Right kidney (tissue), 1 donor: ENCODE data around the gene TNNI2.
"Not testable (repeated sequence)": the region's sequence is repeated elsewhere in the genome, so short reads cannot be mapped to it uniquely, and the experiment has no call there.

Source experiments
- DNase-seq: peaks from one replicate; pipeline ENCODE4 v3.0.0-alpha.2; 2016

Gene TNNI2

GRCh38 chr11:1862588-1863351 lies 24.0 kb downstream of the TNNI2 start:
- DNase-seq, result no peak

GRCh38 chr11:1863352-1864216 lies 24.8 kb downstream of the TNNI2 start:
- peak; percentile 71 for DNase-seq

- DNase-seq, result no peak
Measured at GRCh38 chr11:1864231-1864630, 25.4 kb downstream of the TNNI2 start.

GRCh38 chr11:1864831-1865665 lies 26.3 kb downstream of the TNNI2 start:
- no peak for DNase-seq

- no peak for DNase-seq
Measured at GRCh38 chr11:1866226-1866625, 27.4 kb downstream of the TNNI2 start.

GRCh38 chr11:1866776-1867175 lies 28.0 kb downstream of the TNNI2 start:
- DNase-seq, result no peak

- DNase-seq, result no peak
Measured at GRCh38 chr11:1867381-1867780, 28.6 kb downstream of the TNNI2 start.

GRCh38 chr11:1868056-1868635 lies 29.4 kb downstream of the TNNI2 start:
- no peak for DNase-seq

GRCh38 chr11:1868636-1869291 lies 30.0 kb downstream of the TNNI2 start:
- DNase-seq, result no peak

GRCh38 chr11:1869427-1870325 lies 30.9 kb downstream of the TNNI2 start:
- no peak for DNase-seq

- DNase-seq, result no peak
Measured at GRCh38 chr11:1870326-1870696, 31.5 kb downstream of the TNNI2 start.

- peak; percentile 45 for DNase-seq
Measured at GRCh38 chr11:1870721-1871466, 32.1 kb downstream of the TNNI2 start.

- no peak for DNase-seq
Measured at GRCh38 chr11:1871531-1871930, 32.8 kb downstream of the TNNI2 start.

- DNase-seq, result peak; percentile 7
Measured at GRCh38 chr11:1872267-1872985, 33.6 kb downstream of the TNNI2 start.

- DNase-seq, result peak; percentile 51
Measured at GRCh38 chr11:1873048-1873812, 34.4 kb downstream of the TNNI2 start.

- DNase-seq, result not testable (repeated sequence)
Measured at GRCh38 chr11:1873813-1874150, 35.0 kb downstream of the TNNI2 start.

- DNase-seq, result not testable (repeated sequence)
Measured at GRCh38 chr11:1874441-1875092, 35.8 kb downstream of the TNNI2 start.
